Left ventricle myocardium inferior (tissue), 1 donor: ENCODE data around the gene FGD2. TPM values are rescaled to one million over a fixed set of nuclear protein-coding genes. Genes with fewer than 3 reads are reported as not detected.

Experiments used
- DNase-seq: peaks from one replicate; pipeline ENCODE4 v3.0.0-alpha.2; 2020
- H3K27ac ChIP-seq: fragments of 200-600 bp; replicated peaks from 2 replicates; pipeline ENCODE4 v1.8.0; 2021
- H3K27me3 ChIP-seq: fragments of 200-600 bp; 2 replicates; pipeline ENCODE4 v1.8.0; 2021; ENCODE audit warnings: low read depth
- H3K36me3 ChIP-seq: fragments of 200-600 bp; 2 replicates; pipeline ENCODE4 v1.8.0; 2021
- H3K4me1 ChIP-seq: fragments of 200-600 bp; 2 replicates; pipeline ENCODE4 v1.8.0; 2021
- H3K4me3 ChIP-seq: fragments of 200-600 bp; 2 replicates; pipeline ENCODE4 v1.8.0; 2021; ENCODE audit warnings: mild to moderate bottlenecking, moderate library complexity
- H3K9me3 ChIP-seq: fragments of 200-600 bp; replicated peaks from 2 replicates; pipeline ENCODE4 v1.8.0; 2021
- CTCF ChIP-seq: fragments of 200-600 bp; IDR thresholded peaks from 2 replicates; pipeline ENCODE4 v1.8.0; 2021; ENCODE audit warnings: antibody characterized with exemption, mild to moderate bottlenecking, borderline replicate concordance
- intact Hi-C: fragments of 100-400 bp; cut with micrococcal nuclease; formaldehyde crosslinking; loops from one replicate; pipeline ENCODE4 v1.11.0; 2022
- total RNA-seq: library from RNA; stranded (reverse); fragmentation: NEBNext Ultra II Directional; extraction: Animal tissue kit (Norgen Biotek cat#: 25700); gene quantifications from one replicate; pipeline ENCODE4 v1.2.1, GENCODE V29; 2021
- donor health status: DM: no; HTN: yes; CAD: no; lungs with severe emphysema.

FGD2 gene
- total RNA-seq, 1 donor from 2014 or later, result 6.0 TPM

GRCh38 chr6:37006793-37007339 is 1.4 kb downstream of the FGD2 start:
- H3K27me3 ChIP-seq, result no peaks in the 10 kb centered on the region
- H3K4me1 ChIP-seq, result peaks cover 7% of the 10 kb centered on the region
- no peak for TF ChIP-seq CTCF
- H3K9me3 ChIP-seq, result no peaks in the 10 kb centered on the region
- intact Hi-C loops, result loop anchor here (5.0 kb wide), 1 partner anchor 105 kb away; no protein-coding TSS in a partner anchor
- no peak for DNase-seq
- H3K36me3 ChIP-seq, result no peaks in the 10 kb centered on the region
- H3K4me3 ChIP-seq, result peak overlapping the region; percentile 37
- H3K27ac ChIP-seq, result peak overlapping the region; percentile 47

- TF ChIP-seq CTCF, result no peak
- no peaks in the 10 kb centered on the region for H3K27me3 ChIP-seq
- no peaks in the 10 kb centered on the region for H3K9me3 ChIP-seq
- H3K36me3 ChIP-seq, result no peaks in the 10 kb centered on the region
- peak overlapping the region; percentile 47 for H3K27ac ChIP-seq
- no peak for DNase-seq
- peak overlapping the region; percentile 37 for H3K4me3 ChIP-seq
- H3K4me1 ChIP-seq, result peaks cover 7% of the 10 kb centered on the region
- intact Hi-C loops, result loop anchor here (5.0 kb wide), 1 partner anchor 105 kb away; no protein-coding TSS in a partner anchor
Measured at GRCh38 chr6:37007340-37008043, 2.0 kb downstream of the FGD2 start.

- Histone ChIP-seq H3K9me3 (no peaks in the 10 kb centered on the region), H3K27ac (peak overlapping the region; percentile 47), H3K4me3 (no peak overlapping the region), H3K4me1 (peaks cover 7% of the 10 kb centered on the region), H3K27me3 (no peaks in the 10 kb centered on the region), H3K36me3 (no peaks in the 10 kb centered on the region)
- intact Hi-C loops, result loop anchor here (5.0 kb wide), 1 partner anchor 106 kb away; no protein-coding TSS in a partner anchor
- no peak for TF ChIP-seq CTCF
- no peak for DNase-seq
Measured at GRCh38 chr6:37008484-37009465, 3.3 kb downstream of the FGD2 start.

GRCh38 chr6:37010402-37010892 is 5.0 kb downstream of the FGD2 start:
- Histone ChIP-seq H3K4me3 (no peak overlapping the region), H3K36me3 (no peaks in the 10 kb centered on the region)
- intact Hi-C loops, result no loop called here

More at GRCh38 chr6:37010402-37010892, 5.0 kb downstream of the FGD2 start:
- TF ChIP-seq CTCF, result no peak
- Histone ChIP-seq H3K27ac (no peak overlapping the region), H3K9me3 (no peaks in the 10 kb centered on the region), H3K27me3 (no peaks in the 10 kb centered on the region), H3K4me1 (peaks cover 7% of the 10 kb centered on the region)
- no peak for DNase-seq
